ENCODE data around the gene OOSP4B.
"Not testable (repeated sequence)": the region's sequence is repeated elsewhere in the genome, so short reads cannot be mapped to it uniquely, and the experiment has no call there.

Gene OOSP4B

DNA sequence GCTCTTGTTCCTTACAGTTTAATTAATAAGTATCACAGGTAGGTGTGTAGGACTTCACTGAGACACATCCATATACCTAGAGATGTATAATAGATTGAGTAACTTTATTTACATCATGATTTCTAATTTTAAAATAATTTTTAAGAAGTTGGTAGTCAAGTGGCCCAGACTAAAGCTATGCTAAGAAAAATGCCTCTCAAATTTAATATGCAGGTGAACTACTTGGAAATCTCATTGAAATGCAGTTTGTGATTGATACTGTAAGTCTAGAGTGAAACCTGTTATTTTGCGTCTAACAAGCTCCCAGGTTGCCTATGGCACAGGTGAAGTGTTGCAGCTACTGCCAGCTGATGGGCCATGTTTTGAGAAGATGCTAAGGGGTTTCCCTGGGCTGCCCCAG lies at the start of gene OOSP4B:
TSS of gene OOSP4B (plus strand) at position 301 of the 400 bp plus-strand sequence.
- in situ Hi-C loops (cut with MboI; ENCODE audit: low sequenced_read_pairs), result no loop called here

DNA sequence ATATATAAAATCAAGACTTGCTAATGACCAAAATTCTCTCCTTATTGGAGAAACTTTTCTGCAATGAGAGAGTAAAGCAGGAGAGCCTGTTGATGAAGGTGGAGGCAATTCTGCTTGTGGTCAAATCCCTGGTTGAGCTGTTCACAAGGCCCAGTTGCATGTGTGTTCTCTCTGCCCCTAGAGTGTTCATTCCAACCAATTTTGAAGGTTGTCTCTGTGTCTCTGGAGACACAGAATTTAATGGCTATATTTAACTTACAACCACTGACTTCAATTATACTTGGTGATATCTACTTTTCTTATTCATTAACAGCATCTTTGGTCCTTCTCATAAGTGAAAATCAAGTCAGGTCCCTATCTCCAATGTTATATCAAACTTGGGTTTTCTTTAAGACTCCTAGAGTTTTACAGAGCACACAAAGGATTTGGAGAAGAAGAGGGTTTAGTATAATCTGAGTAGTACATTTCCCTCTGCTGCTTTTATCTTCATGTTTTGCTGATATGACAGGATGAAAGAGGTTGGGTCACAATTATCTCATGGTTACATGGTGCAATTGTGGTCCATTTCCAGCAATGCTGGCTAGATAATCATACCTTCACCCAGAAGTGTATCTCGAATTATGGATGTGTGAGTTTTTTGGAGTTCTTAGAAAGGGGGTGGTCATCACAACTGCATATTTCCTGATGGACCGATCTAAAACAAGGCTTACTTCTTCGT lies 49.1 kb upstream of the OOSP4B start:
- in situ Hi-C loops (cut with MboI; ENCODE audit: low sequenced_read_pairs), result no loop called here

DNA sequence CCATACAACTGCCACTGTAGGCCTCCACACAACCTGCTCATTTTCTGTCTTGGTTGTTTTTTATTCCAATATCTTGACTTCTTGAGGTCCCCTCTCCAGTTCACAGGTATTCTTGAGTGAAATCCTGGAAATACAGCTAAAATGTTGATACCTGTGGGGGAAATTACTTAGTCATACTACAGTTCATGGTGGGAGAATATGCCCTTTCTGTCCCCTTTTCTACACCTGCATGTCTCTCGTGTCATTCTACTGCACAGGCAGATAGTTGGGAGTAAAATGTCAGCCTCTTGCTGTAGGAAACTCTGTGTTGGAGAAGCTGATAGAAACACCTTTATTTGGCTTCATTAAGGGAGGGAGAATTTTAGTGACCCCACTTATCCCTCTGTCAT lies 48.6 kb upstream of the OOSP4B start:
- in situ Hi-C loops (cut with MboI; ENCODE audit: low sequenced_read_pairs), result no loop called here

DNA sequence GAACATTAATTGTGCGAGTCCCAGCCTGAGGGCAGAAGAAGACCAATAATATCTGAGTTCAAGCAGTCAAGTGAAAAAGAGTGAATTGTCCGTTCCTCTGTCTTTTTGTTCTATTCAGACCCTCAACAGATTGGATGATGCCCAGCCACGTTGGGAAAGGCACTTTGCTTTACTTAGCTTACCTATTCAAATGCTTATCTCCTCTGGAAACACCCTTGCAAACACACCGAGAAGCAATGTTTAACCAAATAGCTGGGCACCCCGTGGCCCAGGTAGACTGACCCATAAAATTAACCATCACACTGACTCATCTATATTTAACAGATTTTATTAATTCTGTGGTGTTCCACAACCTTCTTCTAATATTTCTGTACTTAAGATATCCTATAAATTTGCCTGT lies 43.9 kb upstream of the OOSP4B start:
- in situ Hi-C loops (cut with MboI; ENCODE audit: low sequenced_read_pairs), result no loop called here

DNA sequence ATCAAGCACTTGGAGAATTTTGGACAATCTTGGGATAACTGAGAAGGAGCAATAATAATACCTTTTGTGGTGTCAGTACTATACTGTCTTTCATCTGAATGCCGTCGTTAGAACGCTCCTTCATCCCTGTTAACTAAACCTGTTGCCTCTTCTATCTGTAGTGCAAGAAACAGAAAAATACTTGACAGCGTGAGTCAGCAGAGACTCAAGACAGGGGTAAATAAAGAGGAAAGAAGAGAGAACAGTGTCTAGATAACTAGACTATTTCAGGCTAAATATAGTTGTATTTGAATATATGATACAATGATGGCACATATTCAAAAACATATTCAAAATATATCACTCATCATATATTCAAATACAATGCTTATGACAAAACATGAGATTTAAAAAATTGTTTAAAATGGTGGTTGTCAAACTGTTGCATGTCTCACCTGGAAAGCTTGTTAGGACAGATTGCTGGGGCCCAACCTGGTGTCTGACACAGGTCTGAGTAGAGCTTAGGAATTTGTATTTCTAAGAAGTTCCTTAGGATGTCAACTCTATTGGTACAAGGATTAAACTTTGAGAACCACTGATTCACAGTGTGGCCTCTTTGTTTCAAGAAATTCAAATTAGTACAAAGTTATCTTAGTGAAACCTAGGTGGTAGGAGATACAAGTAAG lies 35.7 kb upstream of the OOSP4B start:
- in situ Hi-C loops (cut with MboI; ENCODE audit: low sequenced_read_pairs), result no loop called here

DNA sequence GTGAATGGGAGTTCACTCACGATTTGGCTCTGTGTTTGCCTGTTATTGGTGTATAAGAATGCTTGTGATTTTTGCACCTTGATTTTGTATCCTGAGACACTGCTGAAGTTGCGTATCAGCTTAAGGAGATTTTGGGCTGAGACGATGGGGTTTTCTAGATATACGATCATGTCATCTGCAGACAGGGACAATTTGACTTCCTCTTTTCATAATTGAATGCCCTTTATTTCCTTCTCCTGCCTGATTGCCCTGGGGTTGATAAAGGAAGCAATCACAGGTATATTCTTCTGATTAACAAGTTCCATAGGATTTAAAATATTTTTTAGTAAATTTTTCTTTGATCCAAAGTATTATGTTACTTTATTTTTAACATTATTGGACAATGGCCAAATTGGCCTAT lies 34.9 kb upstream of the OOSP4B start:
- in situ Hi-C loops (cut with MboI; ENCODE audit: low sequenced_read_pairs), result not testable (repeated sequence)

DNA sequence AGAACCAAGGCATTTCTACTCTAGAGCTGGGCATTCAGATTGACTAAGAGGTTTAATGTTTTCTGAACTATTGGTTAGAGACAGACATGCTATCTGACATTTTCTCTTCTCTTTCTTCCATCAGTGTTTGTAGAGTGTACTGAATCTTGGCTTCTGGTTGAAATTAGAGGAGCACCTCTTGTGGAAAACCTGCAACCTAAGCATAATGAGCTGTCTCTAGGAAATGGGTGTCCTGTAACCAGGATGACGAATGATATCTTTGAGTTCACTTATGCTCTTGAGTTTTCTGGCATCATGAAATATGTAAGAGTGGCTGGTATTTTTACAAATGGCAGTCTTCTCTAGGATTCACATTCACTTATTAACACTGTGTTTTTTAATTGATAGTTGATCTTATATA lies 33.8 kb upstream of the OOSP4B start:
- in situ Hi-C loops (cut with MboI; ENCODE audit: low sequenced_read_pairs), result no loop called here

DNA sequence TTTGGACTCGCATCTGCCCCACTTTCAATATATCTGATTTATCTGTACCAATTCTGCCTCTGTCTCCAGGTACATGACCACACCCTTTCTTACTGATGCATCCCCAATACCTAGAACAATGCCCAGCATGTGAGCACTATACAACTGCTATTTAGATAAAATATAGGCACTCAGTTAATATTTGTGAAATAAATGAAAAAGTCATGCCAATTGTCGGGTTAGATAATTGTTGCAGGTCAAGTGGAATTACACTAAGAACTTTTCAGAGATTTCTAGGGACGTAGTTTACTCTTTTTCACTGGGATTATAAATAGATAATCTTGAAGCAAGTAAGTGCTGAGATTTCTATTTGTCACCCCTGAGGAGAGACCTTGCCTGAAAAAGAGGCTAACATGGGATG lies 32.6 kb upstream of the OOSP4B start:
- in situ Hi-C loops (cut with MboI; ENCODE audit: low sequenced_read_pairs), result no loop called here

DNA sequence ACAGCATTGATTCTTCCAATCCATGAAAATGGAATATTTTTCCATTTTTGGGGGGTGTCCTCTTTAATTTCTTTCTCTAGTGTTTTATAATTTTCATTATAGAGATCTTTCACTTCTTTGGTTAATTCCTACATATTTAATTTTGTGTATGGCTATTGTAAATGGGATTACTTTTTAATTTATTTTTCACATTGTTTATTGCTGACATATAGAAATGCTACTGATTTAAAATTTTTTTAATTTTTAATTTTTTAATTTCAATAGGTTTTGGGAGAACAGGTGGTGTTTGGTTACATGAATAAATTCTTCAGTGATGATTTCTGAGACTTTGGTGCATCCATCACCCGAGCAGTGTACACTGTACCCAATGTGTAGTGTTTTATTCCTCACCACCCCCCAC lies 26.6 kb upstream of the OOSP4B start:
- in situ Hi-C loops (cut with MboI; ENCODE audit: low sequenced_read_pairs), result no loop called here

DNA sequence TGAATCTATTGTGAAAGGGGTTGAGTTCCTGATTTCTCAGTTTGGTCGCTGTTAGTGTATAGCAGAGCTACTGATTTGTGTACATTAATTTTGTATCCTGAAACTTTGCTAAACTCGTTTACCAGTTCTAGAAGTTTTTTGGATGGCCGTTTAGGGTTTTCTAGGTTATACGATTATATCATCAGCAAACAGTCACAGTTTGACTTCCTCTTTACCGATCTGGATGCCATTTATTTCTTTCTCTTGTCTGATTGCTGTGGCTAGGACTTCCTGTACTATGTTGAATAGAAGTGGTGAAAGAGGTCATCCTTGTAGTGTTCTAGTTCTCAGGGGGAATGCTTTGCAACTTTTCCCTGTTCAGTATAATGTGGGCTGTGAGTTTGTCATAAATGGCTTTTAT lies 24.6 kb upstream of the OOSP4B start:
- in situ Hi-C loops (cut with MboI; ENCODE audit: low sequenced_read_pairs), result no loop called here

DNA sequence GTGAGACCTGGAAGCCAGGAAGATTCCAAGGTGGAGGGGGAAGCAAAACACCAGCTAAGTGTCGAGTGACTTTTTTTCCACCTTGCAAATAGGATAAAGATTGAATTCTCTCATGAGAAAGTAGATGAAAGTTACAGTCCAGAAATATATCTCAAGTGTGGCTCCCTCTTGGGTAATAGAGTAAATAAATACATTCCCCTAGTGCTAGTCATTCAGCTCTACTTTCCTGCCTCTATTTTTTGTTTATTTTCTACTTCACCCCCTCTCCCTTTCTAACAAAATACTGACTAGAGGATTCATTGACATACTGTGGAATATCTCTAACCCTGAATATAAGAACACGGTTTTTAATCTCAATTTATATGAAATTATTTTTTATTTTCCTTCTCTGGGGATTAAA lies 19.2 kb upstream of the OOSP4B start:
- in situ Hi-C loops (cut with MboI; ENCODE audit: low sequenced_read_pairs), result no loop called here

DNA sequence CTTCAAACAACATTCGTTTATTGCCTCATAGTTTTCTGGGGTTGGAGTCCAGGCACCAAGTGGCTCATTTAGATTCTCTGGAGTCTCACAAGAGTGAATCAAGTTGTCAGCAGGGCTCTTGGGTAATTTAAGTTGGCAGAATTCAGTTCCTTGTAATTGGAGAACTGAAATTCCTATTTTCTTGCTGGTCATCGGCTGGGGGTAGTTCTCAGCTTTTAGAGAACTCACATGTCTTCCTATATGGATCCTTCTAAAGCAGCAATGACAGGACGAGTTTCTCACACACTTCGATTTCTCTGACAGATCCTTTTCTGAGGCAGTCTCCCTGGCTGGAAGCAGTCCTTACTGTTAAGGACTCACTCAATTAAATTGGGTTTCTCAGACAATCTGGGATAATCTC lies 17.3 kb upstream of the OOSP4B start:
- in situ Hi-C loops (cut with MboI; ENCODE audit: low sequenced_read_pairs), result no loop called here

DNA sequence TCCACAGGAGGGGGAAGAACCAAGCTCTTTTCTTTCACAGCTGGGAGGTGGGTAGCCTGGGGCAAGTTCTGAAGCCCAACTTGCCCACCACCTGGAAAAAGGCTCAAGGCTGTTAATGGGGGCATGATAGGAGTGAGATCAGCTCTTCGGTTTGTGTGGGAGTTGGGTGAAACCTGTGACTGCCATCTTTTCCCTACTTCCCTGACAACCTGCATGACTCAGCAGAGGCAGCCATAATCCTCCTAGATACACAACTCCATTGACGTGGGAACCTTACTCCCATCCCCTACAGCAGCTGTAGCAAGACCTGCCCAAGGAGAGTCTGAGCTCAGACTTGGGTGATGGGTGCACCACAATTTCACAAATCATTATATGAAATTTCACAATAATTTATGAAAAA lies 13.3 kb upstream of the OOSP4B start:
- in situ Hi-C loops (cut with MboI; ENCODE audit: low sequenced_read_pairs), result no loop called here

DNA sequence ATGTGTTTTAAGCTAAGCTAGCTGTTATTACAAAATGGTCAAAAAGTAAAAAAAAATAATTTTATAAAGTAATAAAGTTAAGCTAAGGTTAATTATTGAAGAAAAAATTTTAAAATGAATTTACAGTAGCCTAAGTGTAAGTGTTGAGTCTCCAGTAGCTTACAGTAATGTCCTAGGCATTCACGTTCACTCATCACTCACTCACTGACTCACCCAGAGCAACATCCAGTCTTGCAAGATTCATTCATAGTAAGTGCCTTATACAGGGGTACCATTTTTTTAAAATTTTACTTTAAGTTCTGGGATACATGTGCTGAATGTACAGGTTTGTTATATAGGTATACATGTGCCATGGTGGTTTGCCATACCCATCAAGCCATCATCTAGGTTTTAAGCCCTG lies 11.6 kb upstream of the OOSP4B start:
- in situ Hi-C loops (cut with MboI; ENCODE audit: low sequenced_read_pairs), result no loop called here

DNA sequence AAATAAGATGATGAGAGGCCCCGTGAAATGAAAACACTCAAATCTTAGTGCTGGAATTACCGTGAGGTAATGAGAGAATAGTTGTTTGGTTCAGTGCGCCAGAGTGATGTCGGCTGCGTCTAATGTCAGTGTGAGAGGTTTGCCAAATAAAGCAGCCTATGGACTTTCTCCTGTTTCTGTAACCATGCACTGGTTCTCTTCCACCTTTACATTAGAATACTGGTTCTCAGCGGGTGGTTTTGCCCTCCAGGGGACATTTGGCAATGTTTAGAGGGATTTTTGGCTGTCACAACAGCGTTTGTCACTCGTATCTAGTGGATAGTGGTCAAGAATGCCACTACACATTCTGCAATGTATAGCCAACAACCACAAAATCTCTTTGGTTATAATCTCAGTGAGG lies 1.1 kb downstream of the OOSP4B start:
- in situ Hi-C loops (cut with MboI; ENCODE audit: low sequenced_read_pairs), result no loop called here

DNA sequence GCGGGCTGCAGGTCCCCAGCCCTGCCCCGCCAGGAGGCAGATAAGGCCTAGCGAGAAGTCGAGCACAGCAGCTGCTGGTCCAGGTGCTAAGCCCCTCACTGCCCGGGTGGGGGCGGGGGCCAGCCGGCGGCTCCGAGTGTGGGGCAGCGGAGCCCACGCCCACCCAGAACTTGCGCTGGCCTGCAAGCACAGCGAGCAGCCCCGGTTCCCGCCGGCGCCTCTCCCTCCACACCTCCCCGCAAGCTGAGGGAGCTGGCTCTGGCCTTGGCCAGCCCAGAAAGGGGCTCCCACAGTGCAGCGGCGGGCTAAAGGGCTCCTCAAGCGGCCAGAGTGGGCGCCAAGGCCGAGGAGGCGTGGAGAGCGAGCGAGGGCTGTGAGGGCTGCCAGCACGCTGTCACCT lies 3.4 kb downstream of the OOSP4B start:
- in situ Hi-C loops (cut with MboI; ENCODE audit: low sequenced_read_pairs), result not testable (repeated sequence)

DNA sequence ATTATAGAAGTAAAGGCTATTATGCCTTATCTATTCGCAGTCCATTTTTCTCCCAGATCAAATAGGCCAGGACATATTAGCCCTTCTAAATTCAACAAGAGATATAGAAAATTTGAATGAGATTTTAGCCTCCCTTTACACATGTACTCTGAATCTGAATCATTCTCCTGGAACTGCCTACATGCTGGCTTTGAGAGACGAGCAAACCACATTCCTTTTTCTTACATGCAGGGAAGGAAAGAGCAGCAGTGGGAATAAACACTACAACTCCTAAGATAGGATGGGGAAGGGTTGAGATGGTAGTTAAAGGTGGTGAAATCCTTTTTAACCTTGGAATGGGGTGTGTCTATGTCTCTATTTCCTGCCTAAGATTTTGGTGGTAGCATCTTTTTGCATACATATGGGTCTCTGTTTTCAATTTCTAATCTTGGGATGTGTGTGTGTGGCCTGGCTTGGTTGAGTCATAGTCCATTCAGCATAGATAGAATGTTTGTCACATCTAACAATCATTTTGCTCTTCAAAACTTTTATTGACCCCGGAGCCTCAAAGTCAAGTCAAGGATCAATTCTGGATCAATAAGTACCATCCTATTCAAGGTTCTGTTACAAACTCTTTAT lies 12.1 kb downstream of the OOSP4B start:
- in situ Hi-C loops (cut with MboI; ENCODE audit: low sequenced_read_pairs), result no loop called here

DNA sequence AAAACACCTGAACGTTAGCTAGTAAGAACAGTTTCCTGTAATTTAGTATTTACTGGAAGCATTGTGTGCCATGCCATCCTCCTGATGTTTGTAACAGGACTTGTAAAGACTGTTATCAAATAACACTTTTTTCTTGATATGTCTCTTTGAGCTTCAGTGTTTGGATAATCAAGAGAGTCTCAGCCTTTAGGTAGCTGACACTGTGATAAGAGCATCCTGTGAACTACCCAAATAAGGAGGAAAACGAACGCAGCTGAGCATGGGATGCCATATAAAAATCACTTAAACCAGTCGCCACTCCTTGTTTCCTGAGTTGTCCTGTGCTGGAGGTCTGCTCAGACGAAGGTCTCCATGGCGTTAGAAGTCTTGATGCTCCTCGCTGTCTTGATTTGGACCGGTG lies 23.1 kb downstream of the OOSP4B start, which contains the start of gene OOSP2:
TSS of gene OOSP2 (plus strand) at position 301 of the 400 bp plus-strand sequence. CDS start at position 352, 51 bp downstream.
- in situ Hi-C loops (cut with MboI; ENCODE audit: low sequenced_read_pairs), result no loop called here

DNA sequence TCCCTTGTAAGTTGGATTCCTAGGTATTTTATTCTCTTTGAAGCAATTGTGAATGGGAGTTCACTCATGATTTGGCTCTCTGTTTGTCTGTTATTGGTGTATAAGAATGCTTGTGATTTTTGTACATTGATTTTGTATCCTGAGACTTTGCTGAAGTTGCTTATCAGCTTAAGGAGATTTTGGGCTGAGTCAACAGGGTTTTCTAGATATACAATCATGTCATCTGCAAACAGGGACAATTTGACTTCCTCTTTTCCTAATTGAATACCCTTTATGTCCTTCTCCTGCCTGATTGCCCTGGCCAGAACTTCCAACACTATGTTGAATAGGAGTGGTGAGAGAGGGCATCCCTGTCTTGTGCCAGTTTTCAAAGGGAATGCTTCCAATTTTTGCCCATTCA lies 33.4 kb downstream of the OOSP4B start:
- in situ Hi-C loops (cut with MboI; ENCODE audit: low sequenced_read_pairs), result not testable (repeated sequence)

DNA sequence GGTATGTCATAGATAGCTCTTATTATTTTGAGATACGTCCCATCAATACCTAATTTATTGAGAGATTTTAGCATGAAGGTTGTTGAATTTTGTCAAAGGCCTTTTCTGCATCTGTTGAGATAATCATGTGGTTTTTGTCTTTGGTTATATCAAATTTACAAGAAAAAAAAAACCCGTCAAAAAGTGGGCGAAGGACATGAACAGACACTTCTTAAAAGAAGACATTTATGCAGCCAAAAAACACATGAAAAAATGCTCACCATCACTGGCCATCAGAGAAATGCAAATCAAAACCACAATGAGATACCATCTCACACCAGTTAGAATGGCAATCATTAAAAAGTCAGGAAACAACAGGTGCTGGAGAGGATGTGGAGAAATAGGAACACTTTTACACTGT lies 33.9 kb downstream of the OOSP4B start:
- in situ Hi-C loops (cut with MboI; ENCODE audit: low sequenced_read_pairs), result not testable (repeated sequence)

DNA sequence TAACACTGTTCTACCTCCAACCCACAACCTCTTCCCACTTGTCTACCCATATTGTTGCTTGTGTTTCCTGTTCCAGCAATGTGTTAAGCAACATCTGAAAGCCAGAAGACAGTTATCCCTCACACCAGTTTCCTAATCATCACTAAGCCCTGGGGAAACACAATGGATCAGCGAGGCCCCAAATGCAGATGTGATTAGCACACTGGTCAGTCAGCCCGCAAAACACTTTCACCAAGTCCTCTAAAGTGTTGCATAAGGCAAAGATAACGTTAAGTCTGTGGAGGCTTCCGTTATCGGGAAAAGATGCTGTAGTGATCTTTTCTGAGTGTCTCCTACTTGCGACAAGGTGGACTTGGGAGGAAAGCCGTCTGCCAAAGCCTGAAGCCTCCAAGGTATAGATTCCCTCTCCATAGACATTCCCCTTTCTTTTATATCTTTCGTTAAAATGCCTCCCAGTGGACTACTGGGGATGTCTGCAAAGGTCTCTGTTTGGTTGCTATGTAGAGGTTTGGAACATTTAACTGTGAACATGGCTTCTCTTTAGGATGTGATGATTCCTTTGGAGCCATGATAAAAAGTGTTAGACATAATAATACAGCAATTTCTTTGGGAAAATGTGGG lies 39.5 kb downstream of the OOSP4B start, which contains the start of gene MS4A3:
TSS of gene MS4A3 (plus strand) at position 317 of the 621 bp plus-strand sequence. CDS start 4,496 bp downstream, outside the sequence.
- in situ Hi-C loops (cut with MboI; ENCODE audit: low sequenced_read_pairs), result no loop called here

DNA sequence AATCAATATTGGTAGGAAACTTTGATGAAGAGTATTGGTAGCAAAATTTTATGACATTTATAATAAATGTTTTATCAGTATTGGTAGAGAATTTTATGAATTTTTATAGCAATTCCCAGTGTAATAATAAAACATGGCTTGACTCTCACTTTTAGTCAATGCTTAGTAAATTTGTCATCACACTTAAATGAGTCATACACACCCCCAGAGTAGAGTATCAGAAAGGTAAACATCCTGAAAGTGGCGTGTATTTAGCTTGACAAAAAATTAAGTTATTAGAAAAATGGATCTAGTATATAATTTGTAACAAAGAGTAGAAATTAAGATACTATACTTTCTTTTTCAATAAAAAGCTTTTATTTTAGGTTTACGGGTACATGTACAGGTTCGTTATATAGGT lies 42.1 kb downstream of the OOSP4B start:
- in situ Hi-C loops (cut with MboI; ENCODE audit: low sequenced_read_pairs), result no loop called here

All from hTERT RPE-1 (cell line).